Fibroblast of lung (primary cell): Measurements from ENCODE around the gene NCAM2.

Experiments used
- EZH2 ChIP-seq: IDR thresholded peaks from 2 replicates; pipeline ENCODE4 v1.5.1; 2012; ENCODE audit warnings: low read length, control low read depth, mild to moderate bottlenecking; ENCODE audit errors: missing control alignments
- TF ChIP-seq, protein P1 (sequence below), 2 donors: IDR thresholded peaks in 1 of 2; conservative IDR thresholded peaks in 1 of 2; 1 replicate in 1 of 2; 2 replicates in 1 of 2; pipeline ENCODE4 v1.5.1; 2011 to 2012; ENCODE audit warnings: low read length in 2 of 2, control low read depth in 1 of 2, inconsistent platforms in 1 of 2, low read depth in 1 of 2, mild to moderate bottlenecking in 1 of 2

DNA sequence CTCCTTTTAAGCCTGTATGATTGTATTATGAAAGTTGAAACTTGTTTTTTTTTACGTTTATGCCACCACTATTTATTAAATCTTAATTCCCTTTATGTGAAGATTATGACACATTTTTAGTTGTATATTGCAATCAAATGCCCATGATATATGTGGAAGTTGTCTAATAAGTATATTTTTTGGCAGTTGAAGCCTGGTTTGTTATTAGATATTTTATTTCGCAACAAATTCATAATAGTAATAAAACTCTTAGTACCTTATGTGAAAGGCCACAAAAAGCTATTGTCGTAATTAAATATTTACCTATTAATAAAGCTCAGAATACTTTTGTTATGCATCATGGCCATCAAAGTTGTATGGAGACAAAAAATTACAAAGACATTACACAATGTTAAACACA lies 386.8 kb downstream of the NCAM2 start:
- TF ChIP-seq, protein P1, sequence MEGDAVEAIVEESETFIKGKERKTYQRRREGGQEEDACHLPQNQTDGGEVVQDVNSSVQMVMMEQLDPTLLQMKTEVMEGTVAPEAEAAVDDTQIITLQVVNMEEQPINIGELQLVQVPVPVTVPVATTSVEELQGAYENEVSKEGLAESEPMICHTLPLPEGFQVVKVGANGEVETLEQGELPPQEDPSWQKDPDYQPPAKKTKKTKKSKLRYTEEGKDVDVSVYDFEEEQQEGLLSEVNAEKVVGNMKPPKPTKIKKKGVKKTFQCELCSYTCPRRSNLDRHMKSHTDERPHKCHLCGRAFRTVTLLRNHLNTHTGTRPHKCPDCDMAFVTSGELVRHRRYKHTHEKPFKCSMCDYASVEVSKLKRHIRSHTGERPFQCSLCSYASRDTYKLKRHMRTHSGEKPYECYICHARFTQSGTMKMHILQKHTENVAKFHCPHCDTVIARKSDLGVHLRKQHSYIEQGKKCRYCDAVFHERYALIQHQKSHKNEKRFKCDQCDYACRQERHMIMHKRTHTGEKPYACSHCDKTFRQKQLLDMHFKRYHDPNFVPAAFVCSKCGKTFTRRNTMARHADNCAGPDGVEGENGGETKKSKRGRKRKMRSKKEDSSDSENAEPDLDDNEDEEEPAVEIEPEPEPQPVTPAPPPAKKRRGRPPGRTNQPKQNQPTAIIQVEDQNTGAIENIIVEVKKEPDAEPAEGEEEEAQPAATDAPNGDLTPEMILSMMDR (conservative IDR thresholded peaks at IDR 0.05 in 1 of 2, IDR thresholded peaks at IDR 0.05 in 1 of 2; ENCODE audit: low read depth in 1 of 2, low read length in 2 of 2) = no peak
- TF ChIP-seq EZH2 = no peak
